ENCODE data around the gene FGB.

Gene FGB

DNA sequence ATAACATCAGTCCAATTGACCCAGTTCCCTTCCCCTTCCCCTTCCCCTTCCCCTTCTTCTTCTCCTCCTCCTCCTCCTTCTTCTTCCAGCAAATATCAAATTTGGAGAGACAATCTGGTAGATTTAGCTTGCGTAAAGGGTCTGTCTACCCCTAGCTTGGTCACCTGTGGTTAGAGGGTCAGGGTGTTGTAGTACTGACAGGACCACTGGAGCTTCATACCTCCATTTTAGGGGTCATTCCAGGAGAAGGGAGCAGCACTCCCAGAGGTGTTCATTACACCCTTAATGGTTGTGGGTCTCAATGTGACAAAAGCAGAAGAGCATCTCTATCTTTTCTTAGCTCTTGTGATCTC lies 3.7 kb upstream of the FGB start:
- H3K4me1 Mint-ChIP-seq = peaks cover 6% of the 10 kb centered on the region
- ATAC-seq = no peak
- H3K27ac Mint-ChIP-seq = no peak overlapping the region
- no peaks in the 10 kb centered on the region for H3K27me3 Mint-ChIP-seq
- H3K4me3 Mint-ChIP-seq = no peak overlapping the region
- H3K36me3 Mint-ChIP-seq = no peaks in the 10 kb centered on the region
- H3K9me3 Mint-ChIP-seq = peaks cover 7% of the 10 kb centered on the region

DNA sequence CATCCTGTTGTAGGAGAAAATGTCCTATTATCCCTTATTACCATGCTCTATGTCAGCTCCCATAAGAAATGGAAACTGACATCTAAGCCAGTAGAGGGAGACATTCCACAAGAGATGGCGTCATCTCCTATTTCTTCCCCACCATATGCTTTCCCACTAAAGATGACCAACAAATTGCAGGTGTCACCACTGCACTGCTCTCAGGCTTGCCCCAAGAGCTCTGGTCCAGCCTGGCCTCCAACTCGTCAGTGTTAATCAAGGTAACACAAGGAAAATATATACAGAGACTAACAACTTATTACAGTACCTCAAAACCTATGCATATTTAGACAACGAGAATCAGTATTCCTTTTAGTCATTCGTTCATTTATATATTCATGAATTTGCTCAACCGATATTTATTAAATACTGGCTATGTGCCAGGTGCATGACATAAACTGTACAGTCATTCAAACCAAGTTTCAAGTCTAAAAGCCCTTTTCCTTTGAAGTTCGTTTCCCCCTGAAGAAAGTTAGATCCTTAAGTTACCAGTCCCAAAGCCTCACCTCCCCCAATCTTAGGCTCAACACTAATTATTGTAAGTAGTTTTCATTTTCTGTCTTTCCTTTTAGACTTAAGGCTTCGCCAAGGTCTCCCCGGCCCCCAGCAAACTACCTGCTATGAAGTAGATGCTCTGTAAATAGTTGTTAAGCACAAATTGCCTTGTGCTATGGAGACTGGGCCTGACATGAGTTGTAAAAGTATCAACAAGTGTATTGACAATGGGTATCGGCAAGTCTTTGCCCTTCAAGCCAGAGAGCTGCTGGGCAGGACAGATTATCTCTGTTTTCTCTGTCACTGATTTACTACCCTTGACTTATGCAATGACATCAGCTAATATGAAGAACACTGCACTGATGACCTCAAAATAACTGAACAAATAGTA lies 3.1 kb upstream of the FGB start:
- Mint-ChIP-seq H3K9me3 (peaks cover 7% of the 10 kb centered on the region), H3K36me3 (no peaks in the 10 kb centered on the region), H3K4me3 (no peak overlapping the region), H3K4me1 (peaks cover 6% of the 10 kb centered on the region), H3K27ac (no peak overlapping the region), H3K27me3 (no peaks in the 10 kb centered on the region)
- ATAC-seq = no peak

DNA sequence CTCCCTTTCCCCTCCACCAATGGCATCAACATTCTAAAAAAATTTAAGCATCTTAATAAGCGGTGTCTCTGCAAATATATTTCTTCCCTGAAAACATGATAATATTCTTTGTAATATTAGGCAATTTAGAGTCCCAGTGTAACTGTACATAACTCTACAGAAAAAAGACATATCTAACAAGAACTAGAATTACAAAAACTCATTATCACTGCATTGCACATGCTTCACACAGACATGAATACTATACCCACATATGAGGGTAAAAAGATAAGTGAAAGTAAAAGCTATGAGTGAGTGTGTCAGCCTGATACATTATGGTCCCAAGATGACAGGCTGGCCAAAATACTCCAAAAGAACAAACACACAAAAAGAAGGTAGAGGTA lies 2.4 kb upstream of the FGB start:
- H3K4me3 Mint-ChIP-seq = no peak overlapping the region

GRCh38 chr4:154560824-154561231 lies 2.0 kb upstream of the FGB start:
- Mint-ChIP-seq H3K9me3 (peaks cover 7% of the 10 kb centered on the region), H3K4me3 (no peak overlapping the region), H3K27ac (no peak overlapping the region), H3K27me3 (no peaks in the 10 kb centered on the region), H3K4me1 (peaks cover 6% of the 10 kb centered on the region), H3K36me3 (no peaks in the 10 kb centered on the region)
- ATAC-seq = no peak

More for the DNA sequence above, 2.4 kb upstream of the FGB start:
- no peak for ATAC-seq
- no peaks in the 10 kb centered on the region for H3K36me3 Mint-ChIP-seq
- H3K27me3 Mint-ChIP-seq = no peaks in the 10 kb centered on the region
- H3K9me3 Mint-ChIP-seq = peaks cover 7% of the 10 kb centered on the region
- no peak overlapping the region for H3K27ac Mint-ChIP-seq
- peaks cover 6% of the 10 kb centered on the region for H3K4me1 Mint-ChIP-seq

GRCh38 chr4:154564311-154564710 lies 1.5 kb downstream of the FGB start:
- no peak overlapping the region for H3K27ac Mint-ChIP-seq
- H3K4me3 Mint-ChIP-seq = no peak overlapping the region
- H3K36me3 Mint-ChIP-seq = no peaks in the 10 kb centered on the region
- H3K9me3 Mint-ChIP-seq = no peaks in the 10 kb centered on the region
- H3K27me3 Mint-ChIP-seq = no peaks in the 10 kb centered on the region
- no peak for ATAC-seq
- H3K4me1 Mint-ChIP-seq = peaks cover 6% of the 10 kb centered on the region

- Mint-ChIP-seq H3K36me3 (no peaks in the 10 kb centered on the region), H3K27ac (no peak overlapping the region), H3K4me1 (no peaks in the 10 kb centered on the region), H3K9me3 (no peaks in the 10 kb centered on the region), H3K27me3 (no peaks in the 10 kb centered on the region), H3K4me3 (no peak overlapping the region)
- ATAC-seq = no peak
Measured at GRCh38 chr4:154565704-154566103, 2.9 kb downstream of the FGB start.

DNA sequence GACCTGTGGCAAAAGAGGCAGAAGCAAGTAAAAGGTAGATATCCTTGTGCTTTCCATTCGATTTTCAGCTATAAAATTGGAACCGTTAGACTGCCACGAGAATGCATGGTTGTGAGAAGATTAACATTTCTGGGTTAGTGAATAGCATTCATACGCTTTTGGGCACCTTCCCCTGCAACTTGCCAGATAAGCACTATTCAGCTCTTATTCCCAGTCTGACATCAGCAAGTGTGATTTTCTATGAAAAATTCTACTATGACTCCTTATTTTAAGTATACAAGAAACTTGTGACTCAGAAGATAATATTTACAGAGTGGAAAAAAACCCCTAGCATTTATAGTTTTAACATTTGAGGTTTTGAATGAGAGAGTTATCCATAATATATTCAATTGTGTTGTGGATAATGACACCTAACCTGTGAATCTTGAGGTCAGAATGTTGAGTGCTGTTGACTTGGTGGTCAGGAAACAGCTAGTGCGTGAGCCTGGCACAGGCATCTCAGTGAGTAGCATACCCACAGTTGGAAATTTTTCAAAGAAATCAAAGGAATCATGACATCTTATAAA lies 3.9 kb downstream of the FGB start:
- H3K36me3 Mint-ChIP-seq = no peaks in the 10 kb centered on the region
- no peak for ATAC-seq
- H3K9me3 Mint-ChIP-seq = no peaks in the 10 kb centered on the region
- H3K27ac Mint-ChIP-seq = no peak overlapping the region
- H3K4me3 Mint-ChIP-seq = no peak overlapping the region
- H3K4me1 Mint-ChIP-seq = no peaks in the 10 kb centered on the region
- H3K27me3 Mint-ChIP-seq = no peaks in the 10 kb centered on the region

- Mint-ChIP-seq H3K4me1 (no peaks in the 10 kb centered on the region), H3K9me3 (no peaks in the 10 kb centered on the region), H3K27me3 (no peaks in the 10 kb centered on the region), H3K36me3 (no peaks in the 10 kb centered on the region), H3K4me3 (no peak overlapping the region), H3K27ac (no peak overlapping the region)
- ATAC-seq = no peak
Measured at GRCh38 chr4:154569028-154569427, 6.2 kb downstream of the FGB start.

DNA sequence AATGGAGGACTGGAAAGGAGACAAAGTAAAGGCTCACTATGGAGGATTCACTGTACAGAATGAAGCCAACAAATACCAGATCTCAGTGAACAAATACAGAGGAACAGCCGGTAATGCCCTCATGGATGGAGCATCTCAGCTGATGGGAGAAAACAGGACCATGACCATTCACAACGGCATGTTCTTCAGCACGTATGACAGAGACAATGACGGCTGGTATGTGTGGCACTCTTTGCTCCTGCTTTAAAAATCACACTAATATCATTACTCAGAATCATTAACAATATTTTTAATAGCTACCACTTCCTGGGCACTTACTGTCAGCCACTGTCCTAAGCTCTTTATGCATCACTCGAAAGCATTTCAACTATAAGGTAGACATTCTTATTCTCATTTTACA lies 6.8 kb downstream of the FGB start:
- H3K4me1 Mint-ChIP-seq = no peaks in the 10 kb centered on the region
- H3K4me3 Mint-ChIP-seq = no peak overlapping the region
- peaks cover 2% of the 10 kb centered on the region for H3K27me3 Mint-ChIP-seq
- no peaks in the 10 kb centered on the region for H3K9me3 Mint-ChIP-seq
- H3K36me3 Mint-ChIP-seq = no peaks in the 10 kb centered on the region
- no peak overlapping the region for H3K27ac Mint-ChIP-seq
- no peak for ATAC-seq

DNA sequence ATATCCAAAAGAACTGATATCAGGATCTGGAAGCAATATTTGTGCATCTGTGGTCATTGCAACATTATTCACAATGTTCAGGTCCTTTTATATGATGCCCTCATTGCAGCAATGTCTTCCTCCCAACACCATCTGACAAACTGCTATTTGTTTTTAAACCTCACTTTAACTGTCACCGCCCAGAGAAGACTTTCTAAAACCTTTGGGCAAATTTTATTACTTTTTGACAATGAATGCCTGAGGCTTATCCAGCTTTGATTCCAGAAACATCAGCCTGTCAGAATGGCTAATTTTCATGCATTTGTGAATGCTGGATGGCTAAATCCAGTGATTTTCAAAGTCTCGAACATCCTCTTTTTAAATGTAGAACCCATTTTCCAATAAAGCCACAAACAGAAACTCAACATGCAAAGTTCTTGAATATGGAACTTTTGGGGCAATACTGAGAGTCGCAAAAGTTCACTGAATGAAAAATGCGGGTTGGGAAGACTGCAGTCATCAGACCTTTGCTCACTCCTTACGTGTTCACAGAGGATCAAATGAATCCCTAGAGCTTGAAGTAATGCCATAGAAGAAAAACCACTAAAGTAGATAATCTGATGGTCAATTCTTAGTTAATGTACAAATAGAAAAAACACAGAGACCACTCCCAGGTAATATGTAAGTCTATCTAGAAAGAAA lies 10.5 kb downstream of the FGB start:
- peaks cover 10% of the 10 kb centered on the region for H3K27me3 Mint-ChIP-seq
- no peak for ATAC-seq
- no peaks in the 10 kb centered on the region for H3K4me1 Mint-ChIP-seq
- no peak overlapping the region for H3K4me3 Mint-ChIP-seq
- no peaks in the 10 kb centered on the region for H3K36me3 Mint-ChIP-seq
- no peak overlapping the region for H3K27ac Mint-ChIP-seq
- no peaks in the 10 kb centered on the region for H3K9me3 Mint-ChIP-seq

- Mint-ChIP-seq H3K9me3 (no peaks in the 10 kb centered on the region), H3K27ac (no peak overlapping the region), H3K36me3 (no peaks in the 10 kb centered on the region), H3K27me3 (peaks cover 15% of the 10 kb centered on the region), H3K4me3 (no peak overlapping the region), H3K4me1 (no peaks in the 10 kb centered on the region)
- no peak for ATAC-seq
Measured at GRCh38 chr4:154574311-154574710, 11.5 kb downstream of the FGB start.

- Mint-ChIP-seq H3K4me1 (no peaks in the 10 kb centered on the region), H3K9me3 (no peaks in the 10 kb centered on the region), H3K4me3 (no peak overlapping the region), H3K27ac (no peak overlapping the region), H3K36me3 (no peaks in the 10 kb centered on the region), H3K27me3 (peaks cover 18% of the 10 kb centered on the region)
- ATAC-seq = no peak
Measured at GRCh38 chr4:154577324-154577723, 14.5 kb downstream of the FGB start.

- no peaks in the 10 kb centered on the region for H3K9me3 Mint-ChIP-seq
- no peak overlapping the region for H3K4me3 Mint-ChIP-seq
- H3K4me1 Mint-ChIP-seq = no peaks in the 10 kb centered on the region
- H3K36me3 Mint-ChIP-seq = no peaks in the 10 kb centered on the region
- ATAC-seq = no peak
- no peak overlapping the region for H3K27ac Mint-ChIP-seq
- H3K27me3 Mint-ChIP-seq = peaks cover 18% of the 10 kb centered on the region
Measured at GRCh38 chr4:154578919-154579318, 16.1 kb downstream of the FGB start.

- Mint-ChIP-seq H3K9me3 (no peaks in the 10 kb centered on the region), H3K36me3 (no peaks in the 10 kb centered on the region), H3K4me3 (no peak overlapping the region), H3K27me3 (peaks cover 12% of the 10 kb centered on the region), H3K4me1 (no peaks in the 10 kb centered on the region), H3K27ac (no peak overlapping the region)
- no peak for ATAC-seq
Measured at GRCh38 chr4:154579927-154580326, 17.1 kb downstream of the FGB start.

- Mint-ChIP-seq H3K4me3 (no peak overlapping the region), H3K9me3 (no peaks in the 10 kb centered on the region), H3K27me3 (peaks cover 28% of the 10 kb centered on the region), H3K4me1 (no peaks in the 10 kb centered on the region), H3K27ac (no peak overlapping the region), H3K36me3 (no peaks in the 10 kb centered on the region)
- no peak for ATAC-seq
Measured at GRCh38 chr4:154582723-154583122, 19.9 kb downstream of the FGB start.

DNA sequence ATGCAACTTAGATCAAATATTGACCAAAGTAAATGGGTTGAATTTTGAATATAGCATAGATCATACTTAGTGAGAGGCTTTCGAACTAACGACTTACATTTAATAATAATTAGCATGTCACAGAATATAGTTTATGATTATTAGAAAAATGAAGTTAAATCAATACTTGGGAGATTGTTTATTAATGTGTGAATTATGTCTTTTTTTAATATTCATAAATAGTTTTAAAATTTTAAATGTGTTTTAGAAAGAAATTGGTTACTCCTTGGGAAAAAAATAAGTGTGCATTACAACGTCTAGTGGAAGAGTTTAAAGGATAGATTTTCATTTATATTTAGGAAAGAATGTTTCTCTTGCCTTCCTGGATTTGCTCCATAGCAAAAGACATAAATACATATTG lies 20.4 kb downstream of the FGB start:
- H3K36me3 Mint-ChIP-seq = no peaks in the 10 kb centered on the region
- peaks cover 30% of the 10 kb centered on the region for H3K27me3 Mint-ChIP-seq
- H3K4me3 Mint-ChIP-seq = no peak overlapping the region
- H3K4me1 Mint-ChIP-seq = no peaks in the 10 kb centered on the region
- no peak overlapping the region for H3K27ac Mint-ChIP-seq
- ATAC-seq = no peak
- no peaks in the 10 kb centered on the region for H3K9me3 Mint-ChIP-seq
